ENCODE results near the gene PTPRJ.
"Not testable (repeated sequence)": the region's sequence is repeated elsewhere in the genome, so short reads cannot be mapped to it uniquely, and the experiment has no call there.

The PTPRJ gene

GRCh38 chr11:48017831-48018527, 37.6 kb downstream of the PTPRJ start:
- TF ChIP-seq CTCF (IDR thresholded peaks at IDR 0.05; ENCODE audit: low read depth, low read length, missing control alignments), result no peak
- H3K4me3 ChIP-seq (ENCODE audit: low read depth, low read length), result no peak overlapping the region
- no peak for DNase-seq (ENCODE audit: low read depth)

GRCh38 chr11:48018528-48019216, 38.3 kb downstream of the PTPRJ start:
- no peak for DNase-seq (ENCODE audit: low read depth)
- no peak overlapping the region for H3K4me3 ChIP-seq (ENCODE audit: low read depth, low read length)
- TF ChIP-seq CTCF (IDR thresholded peaks at IDR 0.05; ENCODE audit: low read depth, low read length, missing control alignments), result no peak

GRCh38 chr11:48019217-48019584, 38.8 kb downstream of the PTPRJ start:
- DNase-seq (ENCODE audit: low read depth), result no peak
- no peak overlapping the region for H3K4me3 ChIP-seq (ENCODE audit: low read depth, low read length)
- TF ChIP-seq CTCF (IDR thresholded peaks at IDR 0.05; ENCODE audit: low read depth, low read length, missing control alignments), result no peak

- DNase-seq (ENCODE audit: low read depth), result no peak
Observed at GRCh38 chr11:48019595-48019994, 39.2 kb downstream of the PTPRJ start.

GRCh38 chr11:48020092-48020755, 39.9 kb downstream of the PTPRJ start:
- DNase-seq (ENCODE audit: low read depth), result no peak
- no peak for TF ChIP-seq CTCF (IDR thresholded peaks at IDR 0.05; ENCODE audit: low read depth, low read length, missing control alignments)
- no peak overlapping the region for H3K4me3 ChIP-seq (ENCODE audit: low read depth, low read length)

More at GRCh38 chr11:48019595-48019994, 39.2 kb downstream of the PTPRJ start:
- no peak for TF ChIP-seq CTCF (IDR thresholded peaks at IDR 0.05; ENCODE audit: low read depth, low read length, missing control alignments)
- no peak overlapping the region for H3K4me3 ChIP-seq (ENCODE audit: low read depth, low read length)

GRCh38 chr11:48021201-48021820, 41.0 kb downstream of the PTPRJ start:
- not testable (repeated sequence) for H3K4me3 ChIP-seq (ENCODE audit: low read depth, low read length)

GRCh38 chr11:48022445-48022844, 42.1 kb downstream of the PTPRJ start:
- DNase-seq (ENCODE audit: low read depth), result no peak
- H3K4me3 ChIP-seq (ENCODE audit: low read depth, low read length), result no peak overlapping the region
- TF ChIP-seq CTCF (IDR thresholded peaks at IDR 0.05; ENCODE audit: low read depth, low read length, missing control alignments), result no peak

More at GRCh38 chr11:48021201-48021820, 41.0 kb downstream of the PTPRJ start:
- not testable (repeated sequence) for DNase-seq (ENCODE audit: low read depth)

GRCh38 chr11:48023608-48024007, 43.2 kb downstream of the PTPRJ start:
- not testable (repeated sequence) for H3K4me3 ChIP-seq (ENCODE audit: low read depth, low read length); DNase-seq (ENCODE audit: low read depth)

Measured in GM12864 (cell line).